GM19239 (cell line): ENCODE results near the gene LRRC46.

Source experiments
- DNase-seq: peaks from one replicate; pipeline ENCODE4 v3.0.0; 2011; ENCODE audit warnings: low spot score; ENCODE audit not compliant: insufficient read length
- FAIRE-seq: peaks from 2 replicates; lab custom pipeline; 2011; peaks lifted over from hg19 to GRCh38; lab: Jason Lieb, UNC

LRRC46 gene

GRCh38 chr17:47872019-47872650 is 40.7 kb downstream of the LRRC46 start:
- no peak for DNase-seq
- no peak for FAIRE-seq

- FAIRE-seq (no peak), DNase-seq (no peak)
Observed at GRCh38 chr17:47872651-47873161, 41.2 kb downstream of the LRRC46 start.

GRCh38 chr17:47873200-47874090 is 42.0 kb downstream of the LRRC46 start:
- DNase-seq = no peak
- FAIRE-seq = no peak

- DNase-seq (no peak), FAIRE-seq (no peak)
Observed at GRCh38 chr17:47875011-47875985, 43.8 kb downstream of the LRRC46 start.

- FAIRE-seq (no peak), DNase-seq (no peak)
Observed at GRCh38 chr17:47877368-47878034, 46.0 kb downstream of the LRRC46 start.

GRCh38 chr17:47878203-47879027 is 46.9 kb downstream of the LRRC46 start:
- DNase-seq = no peak
- FAIRE-seq = no peak

- no peak for DNase-seq
- no peak for FAIRE-seq
Observed at GRCh38 chr17:47879028-47879585, 47.6 kb downstream of the LRRC46 start.

- DNase-seq = no peak
- no peak for FAIRE-seq
Observed at GRCh38 chr17:47879776-47880454, 48.4 kb downstream of the LRRC46 start.

- FAIRE-seq (no peak), DNase-seq (no peak)
Observed at GRCh38 chr17:47882247-47882646, 50.8 kb downstream of the LRRC46 start.

GRCh38 chr17:47882695-47883588 is 51.5 kb downstream of the LRRC46 start:
- FAIRE-seq = no peak

GRCh38 chr17:47883589-47884426 is 52.3 kb downstream of the LRRC46 start:
- DNase-seq = no peak
- no peak for FAIRE-seq

More at GRCh38 chr17:47882695-47883588, 51.5 kb downstream of the LRRC46 start:
- DNase-seq = no peak

- no peak for DNase-seq
- no peak for FAIRE-seq
Observed at GRCh38 chr17:47884427-47884740, 52.9 kb downstream of the LRRC46 start.

GRCh38 chr17:47884905-47885730 is 53.6 kb downstream of the LRRC46 start:
- FAIRE-seq = no peak
- no peak for DNase-seq
